Measurements from ENCODE around the gene PRKN. TPM values are rescaled to one million over a fixed set of nuclear protein-coding genes. Genes with fewer than 3 reads are reported as not detected.

Gene PRKN
- total and polyA plus RNA-seq, 2 experiments from 2014 or later: 11.7 to 28.1 TPM

DNA sequence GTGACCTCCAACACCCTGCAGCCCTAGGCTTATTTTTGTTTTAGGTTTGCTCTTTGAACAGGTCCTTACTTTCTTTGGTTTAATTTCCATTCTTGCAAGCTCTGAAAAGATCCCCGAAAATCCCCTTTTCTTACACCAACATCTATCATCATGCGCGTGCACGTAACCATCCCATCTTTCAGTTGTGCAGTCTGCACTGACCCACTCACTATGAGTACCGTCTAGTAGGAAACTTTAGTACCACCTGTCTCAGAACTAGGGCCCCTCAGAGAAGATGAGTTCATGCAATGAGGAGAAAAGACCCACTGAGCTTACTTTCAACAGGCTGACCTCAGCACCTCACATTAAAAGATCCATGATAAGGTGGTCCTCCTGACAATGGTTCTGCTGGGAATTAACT is 1333.1 kb downstream of the PRKN start:
- no peaks in the 10 kb centered on the region for H3K27me3 ChIP-seq
- no peaks in the 10 kb centered on the region for H3K36me3 ChIP-seq
- no peak overlapping the region for H3K27ac ChIP-seq
- peaks cover 12% of the 10 kb centered on the region for H3K4me1 ChIP-seq (ENCODE audit: low read depth)
- DNase-seq (ENCODE audit: low read depth in 1 of 2, low spot score in 1 of 2): no peak
- H3K4me3 ChIP-seq: no peak overlapping the region
- H3K9me3 ChIP-seq (ENCODE audit: low read depth): no peaks in the 10 kb centered on the region
- no peak for TF ChIP-seq CTCF (IDR thresholded peaks at IDR 0.05; ENCODE audit: low read depth, low read length)

- H3K36me3 ChIP-seq: no peaks in the 10 kb centered on the region
- H3K9me3 ChIP-seq (ENCODE audit: low read depth): no peaks in the 10 kb centered on the region
- H3K27ac ChIP-seq: no peak overlapping the region
- H3K4me1 ChIP-seq (ENCODE audit: low read depth): peaks cover 12% of the 10 kb centered on the region
- TF ChIP-seq CTCF (IDR thresholded peaks at IDR 0.05; ENCODE audit: low read depth, low read length): peak; percentile 57
- no peak overlapping the region for H3K4me3 ChIP-seq
- H3K27me3 ChIP-seq: no peaks in the 10 kb centered on the region
- DNase-seq (ENCODE audit: low read depth in 1 of 2, low spot score in 1 of 2): peak; percentile 73 to 93
Observed at GRCh38 chr6:161393839-161394364, 1333.7 kb downstream of the PRKN start.

DNA sequence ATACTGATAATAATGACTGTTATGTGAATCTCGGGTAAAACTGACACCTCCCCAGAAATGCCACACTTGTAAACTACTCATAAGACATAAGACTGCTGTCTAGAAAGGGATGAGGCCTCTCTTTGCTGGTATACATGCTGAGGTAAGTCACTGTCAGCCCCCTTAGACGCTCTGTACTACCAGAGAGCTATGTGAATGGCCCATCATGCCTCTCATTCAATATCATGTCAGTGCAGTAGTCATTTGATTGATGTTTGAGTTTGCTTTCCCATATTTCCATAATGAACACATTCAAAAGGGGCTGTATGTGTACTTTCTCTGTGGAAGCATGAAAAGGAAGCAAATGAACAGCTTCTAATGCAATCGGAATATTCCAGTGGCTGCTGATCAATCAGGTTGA is 1334.3 kb downstream of the PRKN start:
- H3K27me3 ChIP-seq: no peaks in the 10 kb centered on the region
- no peaks in the 10 kb centered on the region for H3K36me3 ChIP-seq
- H3K27ac ChIP-seq: no peak overlapping the region
- no peak overlapping the region for H3K4me3 ChIP-seq
- peaks cover 12% of the 10 kb centered on the region for H3K4me1 ChIP-seq (ENCODE audit: low read depth)
- no peaks in the 10 kb centered on the region for H3K9me3 ChIP-seq (ENCODE audit: low read depth)
- no peak for DNase-seq (ENCODE audit: low read depth in 1 of 2, low spot score in 1 of 2)
- no peak for TF ChIP-seq CTCF (IDR thresholded peaks at IDR 0.05; ENCODE audit: low read depth, low read length)

GRCh38 chr6:161389756-161390155 is 1337.8 kb downstream of the PRKN start:
- Histone ChIP-seq H3K4me3 (no peak overlapping the region), H3K27ac (no peak overlapping the region), H3K36me3 (no peaks in the 10 kb centered on the region), H3K4me1 (ENCODE audit: low read depth) (no peaks in the 10 kb centered on the region), H3K9me3 (ENCODE audit: low read depth) (no peaks in the 10 kb centered on the region), H3K27me3 (no peaks in the 10 kb centered on the region)
- no peak for TF ChIP-seq CTCF (IDR thresholded peaks at IDR 0.05; ENCODE audit: low read depth, low read length)
- no peak for DNase-seq (ENCODE audit: low read depth in 1 of 2, low spot score in 1 of 2)

GRCh38 chr6:161383951-161384350 is 1343.6 kb downstream of the PRKN start:
- Histone ChIP-seq H3K9me3 (ENCODE audit: low read depth) (no peaks in the 10 kb centered on the region), H3K27me3 (no peaks in the 10 kb centered on the region), H3K4me3 (no peak overlapping the region), H3K27ac (no peak overlapping the region), H3K36me3 (no peaks in the 10 kb centered on the region), H3K4me1 (ENCODE audit: low read depth) (no peaks in the 10 kb centered on the region)
- TF ChIP-seq CTCF (IDR thresholded peaks at IDR 0.05; ENCODE audit: low read depth, low read length): no peak
- DNase-seq (ENCODE audit: low read depth in 1 of 2, low spot score in 1 of 2): no peak
